Thoracic aorta (tissue), 2 donors: ENCODE results near the gene CMTM8. TPM values are rescaled to one million over a fixed set of nuclear protein-coding genes. Genes with fewer than 3 reads are reported as not detected.
"Not testable (repeated sequence)": the region's sequence is repeated elsewhere in the genome, so short reads cannot be mapped to it uniquely, and the experiment has no call there.

Source experiments
- ATAC-seq: fragments of 150-250 bp; one replicate; pipeline ENCODE4 v1.8.0; 2017; ENCODE audit warnings: low read depth; ENCODE audit not compliant: insufficient number of reproducible peaks, low FRiP score
- DNase-seq: peaks from one replicate; pipeline ENCODE4 v3.0.0-alpha.2; 2020; ENCODE audit warnings: low spot score
- H3K27ac ChIP-seq, 2 donors: fragments of 200-600 bp; sonication (generic); 1 replicate in 1 of 2; 2 replicates in 1 of 2; pipeline ENCODE4 v1.5.1; 2016; ENCODE audit warnings: mild to moderate bottlenecking in 2 of 2, moderate library complexity in 2 of 2
- H3K27me3 ChIP-seq: fragments of 200-600 bp; sonication (generic); replicated peaks from 2 replicates; pipeline ENCODE4 v1.6.0; 2016; ENCODE audit warnings: mild to moderate bottlenecking; ENCODE audit not compliant: insufficient read depth
- H3K36me3 ChIP-seq: fragments of 200-600 bp; sonication (generic); one replicate; pipeline ENCODE4 v1.5.1; 2016
- H3K4me1 ChIP-seq, 2 donors: fragments of 200-600 bp; sonication (generic); 1 replicate in 1 of 2; 2 replicates in 1 of 2; pipeline versions ENCODE4 v1.5.1 to v1.6.0; 2016; ENCODE audit warnings: low read depth in 2 of 2, mild to moderate bottlenecking in 1 of 2; ENCODE audit not compliant: control insufficient read depth in 1 of 2
- H3K4me3 ChIP-seq: fragments of 200-600 bp; sonication (generic); 2 replicates; pipeline ENCODE4 v1.5.1; 2016; ENCODE audit warnings: mild to moderate bottlenecking
- H3K9me3 ChIP-seq: fragments of 200-600 bp; sonication (generic); 2 replicates; pipeline ENCODE4 v1.5.1; 2016
- total RNA-seq, 2 donors: library from RNA; depleted of rRNA; stranded (reverse); fragments of >200 nt; gene quantifications; one replicate each; pipeline versions ENCODE4 v1.1.0 to v1.2.3, GENCODE V29; 2016
- TF ChIP-seq, protein P1 (sequence below): fragments of 200-600 bp; sonication (generic); IDR thresholded peaks from one replicate; pipeline ENCODE4 v1.5.1; 2019; ENCODE audit warnings: antibody characterized with exemption

CMTM8 gene
- total RNA-seq, 2 donors from 2014 or later: 2.8 TPM; not detected in 1

DNA sequence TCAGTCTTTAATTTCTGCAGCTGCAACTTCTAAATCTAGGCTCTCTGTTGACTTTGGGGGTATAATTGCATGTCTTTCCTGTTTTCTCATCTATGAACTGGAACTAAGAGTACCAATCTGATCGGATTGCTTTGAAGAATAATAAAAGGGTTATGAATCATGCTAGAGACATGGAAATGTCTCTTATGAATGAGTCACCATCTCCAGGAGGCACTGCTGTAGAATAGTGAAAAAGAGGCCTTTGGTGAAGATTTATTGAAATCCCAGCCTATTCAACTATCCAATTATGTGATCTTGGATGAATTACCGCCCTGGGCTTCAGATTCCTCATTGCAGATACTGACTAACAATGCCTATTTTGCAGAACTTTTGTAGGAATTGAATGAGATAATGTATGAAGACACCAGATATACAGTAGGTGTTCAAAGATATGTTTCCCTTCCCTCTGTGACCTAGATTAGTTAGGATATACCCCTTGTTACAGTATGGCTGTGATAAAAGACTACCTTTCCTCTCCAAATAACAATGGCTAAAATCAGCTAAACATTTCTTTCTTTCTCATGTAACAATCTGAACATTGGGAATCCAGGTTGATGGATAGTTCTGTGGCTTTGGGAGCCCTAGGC lies 11.5 kb upstream of the CMTM8 start:
- TF ChIP-seq, protein P1, sequence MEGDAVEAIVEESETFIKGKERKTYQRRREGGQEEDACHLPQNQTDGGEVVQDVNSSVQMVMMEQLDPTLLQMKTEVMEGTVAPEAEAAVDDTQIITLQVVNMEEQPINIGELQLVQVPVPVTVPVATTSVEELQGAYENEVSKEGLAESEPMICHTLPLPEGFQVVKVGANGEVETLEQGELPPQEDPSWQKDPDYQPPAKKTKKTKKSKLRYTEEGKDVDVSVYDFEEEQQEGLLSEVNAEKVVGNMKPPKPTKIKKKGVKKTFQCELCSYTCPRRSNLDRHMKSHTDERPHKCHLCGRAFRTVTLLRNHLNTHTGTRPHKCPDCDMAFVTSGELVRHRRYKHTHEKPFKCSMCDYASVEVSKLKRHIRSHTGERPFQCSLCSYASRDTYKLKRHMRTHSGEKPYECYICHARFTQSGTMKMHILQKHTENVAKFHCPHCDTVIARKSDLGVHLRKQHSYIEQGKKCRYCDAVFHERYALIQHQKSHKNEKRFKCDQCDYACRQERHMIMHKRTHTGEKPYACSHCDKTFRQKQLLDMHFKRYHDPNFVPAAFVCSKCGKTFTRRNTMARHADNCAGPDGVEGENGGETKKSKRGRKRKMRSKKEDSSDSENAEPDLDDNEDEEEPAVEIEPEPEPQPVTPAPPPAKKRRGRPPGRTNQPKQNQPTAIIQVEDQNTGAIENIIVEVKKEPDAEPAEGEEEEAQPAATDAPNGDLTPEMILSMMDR: no peak
- H3K27ac ChIP-seq: no peak overlapping the region
- H3K4me1 ChIP-seq: no peaks in the 10 kb centered on the region
- no peaks in the 10 kb centered on the region for H3K27me3 ChIP-seq
- no peak overlapping the region for H3K4me3 ChIP-seq
- no peaks in the 10 kb centered on the region for H3K36me3 ChIP-seq
- no peak for ATAC-seq
- H3K9me3 ChIP-seq: no peaks in the 10 kb centered on the region
- DNase-seq: no peak

DNA sequence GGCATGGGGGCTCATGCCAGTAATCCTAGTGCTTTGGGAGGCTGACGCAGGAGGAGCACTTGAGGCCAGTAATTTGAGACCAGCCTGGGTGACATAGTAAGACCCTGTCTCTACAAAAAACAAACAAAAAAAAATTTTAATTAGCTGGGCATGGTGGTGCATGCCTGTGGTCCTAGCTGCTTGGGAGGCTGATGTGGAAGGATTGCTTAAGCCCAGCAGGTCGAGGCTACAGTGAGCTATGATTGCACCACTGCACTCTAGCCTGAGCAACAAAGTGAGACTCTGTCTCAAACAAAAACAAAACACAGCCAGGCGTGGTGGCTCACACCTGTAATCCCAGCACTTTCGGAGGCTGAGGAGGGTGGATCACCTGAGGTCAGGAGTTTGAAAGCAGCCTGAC lies 9.7 kb upstream of the CMTM8 start:
- H3K27ac ChIP-seq, H3K4me1 ChIP-seq, H3K9me3 ChIP-seq, H3K36me3 ChIP-seq, DNase-seq, H3K27me3 ChIP-seq, ATAC-seq, H3K4me3 ChIP-seq: not testable (repeated sequence)

DNA sequence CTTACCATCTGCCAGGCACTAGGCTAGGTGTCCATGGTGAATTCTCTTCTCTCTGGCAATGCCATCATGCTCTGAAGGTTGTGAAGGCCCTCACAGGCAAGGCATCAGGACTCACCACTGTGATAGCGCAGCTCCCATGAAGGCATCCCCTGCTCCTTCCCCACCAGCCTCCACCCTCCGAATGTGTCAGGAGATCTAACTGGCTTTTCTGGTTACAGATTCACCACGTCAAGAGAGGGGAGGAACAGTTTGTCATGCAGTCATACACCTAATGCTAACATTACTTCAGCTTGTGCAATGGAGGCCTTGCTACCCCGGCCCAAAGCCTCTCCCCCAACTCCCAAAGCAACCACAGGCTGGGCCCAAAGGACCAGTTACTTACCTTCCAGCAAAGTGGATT lies 8.9 kb upstream of the CMTM8 start:
- DNase-seq: no peak
- no peaks in the 10 kb centered on the region for H3K36me3 ChIP-seq
- no peaks in the 10 kb centered on the region for H3K9me3 ChIP-seq
- no peak overlapping the region for H3K4me3 ChIP-seq
- no peaks in the 10 kb centered on the region for H3K27me3 ChIP-seq
- TF ChIP-seq, protein P1: no peak
- H3K27ac ChIP-seq: no peak overlapping the region
- H3K4me1 ChIP-seq: no peaks in the 10 kb centered on the region
- ATAC-seq: no peak

DNA sequence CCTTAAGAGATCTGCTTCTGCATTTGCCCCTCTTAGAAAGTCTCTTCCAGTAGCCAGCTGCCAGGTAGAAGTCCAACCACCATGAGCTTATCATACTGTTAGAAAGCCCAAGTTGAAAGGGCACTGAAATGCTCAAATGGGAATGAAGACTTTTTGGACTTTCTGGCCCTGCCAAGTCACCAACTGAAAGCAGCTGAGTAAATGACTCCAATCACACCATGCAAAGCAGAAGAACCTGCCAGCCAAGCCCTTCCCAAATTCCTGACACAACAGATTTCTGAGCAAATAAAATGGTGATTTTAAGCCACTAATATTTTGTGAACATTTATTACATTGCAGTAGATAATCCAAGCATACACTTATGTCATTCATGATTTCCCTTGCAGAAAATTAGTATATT lies 2.1 kb upstream of the CMTM8 start:
- TF ChIP-seq, protein P1: no peak
- no peaks in the 10 kb centered on the region for H3K27me3 ChIP-seq

DNA sequence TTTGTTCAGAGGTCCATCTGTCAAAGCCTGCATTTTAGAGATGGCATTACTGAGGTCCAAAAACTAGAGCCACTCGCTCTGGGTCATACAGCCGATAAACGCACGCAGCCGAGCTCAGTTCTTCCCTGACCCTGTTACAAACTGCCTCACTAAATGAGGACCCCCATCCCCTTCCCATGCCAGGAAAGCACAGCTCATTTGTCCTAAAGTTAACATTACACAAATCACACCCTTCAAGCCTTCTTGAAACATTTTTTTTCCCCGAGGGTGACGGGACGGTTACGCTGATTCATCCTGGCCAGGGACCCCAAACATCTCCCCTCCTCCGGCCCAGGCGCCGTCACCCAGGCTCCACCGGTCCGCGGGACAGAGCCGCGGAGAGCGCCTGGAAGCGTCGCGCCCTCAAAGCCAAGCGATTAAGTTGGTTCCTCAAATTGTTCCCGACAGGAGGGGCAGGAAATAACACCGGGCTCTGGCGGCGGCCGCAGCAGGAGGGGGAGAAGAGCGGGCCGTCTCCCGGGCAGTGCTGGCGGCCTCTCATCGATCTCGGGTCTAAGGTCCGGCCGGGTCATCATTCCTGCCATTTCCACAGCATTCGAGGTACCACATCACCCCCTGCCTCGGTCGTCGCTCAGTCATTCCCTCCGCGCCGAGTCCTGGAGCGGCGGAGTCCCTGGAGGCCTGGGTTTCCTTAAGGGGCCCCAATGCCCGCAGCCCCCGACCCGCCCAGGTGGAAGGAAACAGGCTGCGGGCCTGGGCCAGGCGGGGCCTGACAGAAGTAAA lies 619 bp upstream of the CMTM8 start:
- Histone ChIP-seq H3K4me3 (peak overlapping the region; percentile 85), H3K4me1 (peaks cover 0 to 7% of the 10 kb centered on the region in 2 donors), H3K27me3 (no peaks in the 10 kb centered on the region), H3K9me3 (peaks cover 9% of the 10 kb centered on the region), H3K27ac (no peak overlapping the region), H3K36me3 (no peaks in the 10 kb centered on the region)
- DNase-seq: no peak
- TF ChIP-seq, protein P1: no peak
- ATAC-seq: no peak

More for the DNA sequence above, 2.1 kb upstream of the CMTM8 start:
- DNase-seq (no peak), ATAC-seq (no peak)
- Histone ChIP-seq H3K36me3 (no peaks in the 10 kb centered on the region), H3K4me3 (no peak overlapping the region), H3K4me1 (peaks cover 0 to 7% of the 10 kb centered on the region in 2 donors), H3K27ac (no peak overlapping the region), H3K9me3 (peaks cover 9% of the 10 kb centered on the region)
